SH-SY5Y (cell line): ENCODE measurements around the gene TNS4.

Experiments
- GATA2 ChIP-seq: IDR thresholded peaks from 2 replicates; pipeline ENCODE4 v1.6.1; 2011; ENCODE audit warnings: mild to moderate bottlenecking, low read depth, low read length
- GATA3 ChIP-seq: IDR thresholded peaks from 2 replicates; pipeline ENCODE4 v1.6.1; 2011; ENCODE audit warnings: low read depth, mild to moderate bottlenecking, low read length, moderate library complexity

DNA sequence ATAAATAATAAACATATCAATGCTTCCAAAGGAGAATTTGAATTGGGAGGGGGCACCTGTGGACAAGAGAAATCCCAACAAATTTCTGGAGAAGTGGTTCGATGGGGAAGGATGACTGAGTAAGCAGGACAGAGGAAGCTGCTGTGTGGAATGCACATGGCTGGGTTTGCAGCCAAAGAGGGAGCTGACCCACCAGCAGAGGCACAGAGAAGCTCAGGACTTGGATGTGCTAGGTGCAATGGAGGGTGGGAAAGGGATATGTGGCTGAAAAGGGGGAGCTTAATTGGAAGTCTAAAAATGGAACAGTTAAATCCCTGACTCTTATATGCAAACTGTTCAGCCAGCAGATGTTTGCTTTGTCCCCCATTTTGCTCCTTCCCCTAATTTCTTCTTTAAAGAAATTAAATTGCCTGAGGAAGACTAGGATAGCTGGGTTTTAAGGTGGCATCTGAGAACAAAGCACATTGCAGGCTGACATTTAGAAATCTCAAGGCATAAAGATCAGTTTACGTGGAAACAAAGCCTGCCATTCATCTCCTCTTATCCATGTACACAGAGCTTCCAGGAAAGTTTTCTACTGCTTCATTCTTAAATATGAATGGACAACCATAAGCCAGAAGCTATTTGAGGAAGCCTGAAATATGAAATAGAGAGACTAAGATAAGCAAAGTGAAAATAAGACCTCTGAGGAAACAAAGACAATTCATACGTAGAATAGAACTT, 23.0 kb upstream of the TNS4 start:
- no peak for TF ChIP-seq GATA2
- no peak for TF ChIP-seq GATA3
